Hindlimb muscle (tissue), 1 donor: ENCODE results near the gene COL9A2. TPM values are rescaled to one million over a fixed set of nuclear protein-coding genes. Genes with fewer than 3 reads are reported as not detected.
"Not testable (repeated sequence)": the region's sequence is repeated elsewhere in the genome, so short reads cannot be mapped to it uniquely, and the experiment has no call there.

Source experiments
- DNase-seq: peaks from one replicate; pipeline ENCODE4 v3.0.0-alpha.2; 2013
- polyA plus RNA-seq: library from polyadenylated mRNA; unstranded; fragments of 120-200 nt; gene quantifications from one replicate; pipeline ENCODE4 v1.2.1, GENCODE V29; 2013; ENCODE audit not compliant: insufficient read length

The COL9A2 gene
- polyA plus RNA-seq, result 1.2 TPM

DNA sequence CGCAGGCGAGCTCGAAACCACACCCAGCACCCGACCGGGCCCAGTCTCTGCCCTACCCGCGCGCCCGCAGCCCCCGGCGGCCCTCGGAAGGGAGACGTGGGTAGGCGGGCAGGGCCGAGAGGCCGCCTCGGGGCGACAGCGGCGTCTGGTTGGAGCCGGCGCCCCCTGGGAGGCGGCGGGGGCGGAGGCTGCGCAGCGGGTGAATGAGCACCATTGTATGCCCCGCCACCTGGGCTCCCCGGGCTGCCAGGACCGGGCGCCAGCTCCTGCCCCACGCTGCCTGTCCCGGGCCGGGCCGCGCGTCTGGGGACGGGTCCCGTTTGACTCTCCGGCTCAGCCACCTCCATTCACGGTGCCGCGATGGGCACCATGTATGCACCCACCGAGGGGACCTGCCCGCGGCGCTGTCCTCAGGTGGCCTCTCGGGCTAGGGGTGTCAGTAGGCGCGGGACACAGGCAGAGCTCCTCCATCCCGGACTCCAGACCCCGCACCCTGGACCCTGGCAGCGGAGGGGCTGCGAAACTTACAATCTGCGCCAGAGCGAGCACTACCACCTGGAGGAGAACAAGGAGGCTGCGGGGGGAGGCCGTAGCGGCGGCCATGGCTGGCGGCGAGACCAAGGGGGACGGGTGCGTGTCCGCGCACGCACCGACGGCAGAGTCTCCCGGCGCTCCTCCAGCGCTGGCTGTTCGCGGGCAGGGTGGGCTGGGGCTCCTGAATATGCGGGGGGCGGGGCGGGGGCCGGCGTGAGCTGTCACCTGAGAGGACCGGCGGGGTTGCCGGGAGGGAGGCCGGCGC, at the start of gene COL9A2:
Gene COL9A2, minus strand, starts transcription at position 692 of the 799 bp plus-strand sequence. Its CDS starts 89 bp downstream, at position 603.
- DNase-seq, result no peak

DNA sequence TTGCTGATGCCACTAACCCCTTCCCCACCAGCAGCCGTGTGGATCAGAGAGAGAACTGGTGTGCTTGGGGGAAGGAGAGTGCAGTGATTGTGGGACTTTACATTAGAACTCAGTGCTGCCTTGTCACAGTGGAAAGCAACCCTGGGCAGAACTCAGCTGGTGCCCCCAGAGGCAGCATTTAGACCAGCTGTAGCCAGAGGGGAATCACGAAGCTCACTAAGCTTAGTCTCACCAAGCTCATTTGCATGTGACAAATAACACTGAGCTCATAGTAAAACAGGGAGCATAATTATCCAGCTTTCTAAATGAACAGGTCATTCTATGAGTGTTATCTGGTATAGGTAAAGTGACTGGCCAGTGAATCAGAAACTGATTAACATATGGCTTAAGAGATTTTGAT, 46.6 kb upstream of the COL9A2 start:
- DNase-seq, result no peak

- no peak for DNase-seq
Measured at GRCh38 chr1:40362699-40363098, 45.6 kb upstream of the COL9A2 start.

- no peak for DNase-seq
Measured at GRCh38 chr1:40362199-40362598, 45.1 kb upstream of the COL9A2 start.

- no peak for DNase-seq
Measured at GRCh38 chr1:40361637-40362036, 44.6 kb upstream of the COL9A2 start.

- DNase-seq, result no peak
Measured at GRCh38 chr1:40361201-40361600, 44.1 kb upstream of the COL9A2 start.

DNA sequence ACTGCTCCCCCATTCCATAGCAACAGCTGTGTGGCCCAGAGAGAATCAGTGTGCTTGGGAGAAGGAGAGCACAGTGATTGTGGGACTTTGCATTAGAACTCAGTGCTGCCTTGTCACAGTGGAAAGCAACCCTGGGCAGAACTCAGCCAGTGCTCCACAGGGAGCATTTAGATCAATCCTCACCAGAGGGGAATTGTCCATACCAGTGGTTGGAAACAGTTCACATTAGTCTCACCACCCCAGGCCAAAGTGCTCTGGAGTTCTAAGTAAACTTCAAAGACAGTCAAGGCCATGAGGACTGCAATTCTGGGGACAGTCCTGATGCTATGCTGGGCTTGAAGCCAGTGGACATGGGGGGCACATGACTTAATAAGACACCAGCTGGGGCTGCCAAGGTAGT, 43.5 kb upstream of the COL9A2 start:
- no peak for DNase-seq

GRCh38 chr1:40357625-40358024, 40.5 kb upstream of the COL9A2 start:
- no peak for DNase-seq

DNA sequence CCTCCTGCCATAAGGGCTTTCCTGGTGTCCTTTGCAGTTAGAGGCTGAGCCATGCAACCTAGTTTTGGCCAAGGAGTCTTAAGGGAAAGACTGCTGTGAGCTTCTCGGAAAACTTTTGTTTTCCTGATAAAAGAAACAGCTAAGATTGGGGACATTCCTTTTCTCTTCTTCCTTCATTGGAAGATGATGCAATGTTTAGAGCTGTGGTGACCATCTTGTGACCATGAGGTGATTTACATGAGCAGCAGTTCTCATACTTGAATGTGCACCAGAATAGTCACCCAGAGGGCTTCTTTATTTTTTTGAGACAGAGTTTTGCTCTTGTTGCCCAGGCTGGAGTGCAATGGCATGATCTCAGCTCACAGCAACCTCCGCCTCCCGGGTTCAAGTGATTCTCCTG, 36.0 kb upstream of the COL9A2 start:
- DNase-seq, result no peak

- DNase-seq, result no peak
Measured at GRCh38 chr1:40352126-40352525, 35.0 kb upstream of the COL9A2 start.

DNA sequence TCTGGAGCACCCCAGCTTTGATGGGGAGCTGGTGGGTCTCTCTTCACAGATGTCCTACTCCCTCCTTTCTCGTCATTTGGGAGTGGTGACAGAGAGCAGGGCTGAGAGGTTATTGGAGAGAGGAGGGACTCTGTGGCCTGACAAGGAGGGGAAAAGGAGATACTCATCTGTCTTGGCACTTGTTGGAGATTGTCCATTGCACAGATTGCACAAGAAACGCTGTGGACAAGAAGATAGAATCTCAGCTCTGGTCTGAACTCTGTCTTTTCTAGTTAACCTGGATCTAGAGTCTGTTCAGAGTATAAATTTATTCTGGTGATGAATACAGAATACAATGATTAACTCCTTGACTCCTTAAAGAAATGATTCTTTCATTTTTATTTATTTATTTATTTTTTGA, 34.0 kb upstream of the COL9A2 start:
- no peak for DNase-seq

GRCh38 chr1:40350391-40350790, 33.3 kb upstream of the COL9A2 start:
- no peak for DNase-seq

DNA sequence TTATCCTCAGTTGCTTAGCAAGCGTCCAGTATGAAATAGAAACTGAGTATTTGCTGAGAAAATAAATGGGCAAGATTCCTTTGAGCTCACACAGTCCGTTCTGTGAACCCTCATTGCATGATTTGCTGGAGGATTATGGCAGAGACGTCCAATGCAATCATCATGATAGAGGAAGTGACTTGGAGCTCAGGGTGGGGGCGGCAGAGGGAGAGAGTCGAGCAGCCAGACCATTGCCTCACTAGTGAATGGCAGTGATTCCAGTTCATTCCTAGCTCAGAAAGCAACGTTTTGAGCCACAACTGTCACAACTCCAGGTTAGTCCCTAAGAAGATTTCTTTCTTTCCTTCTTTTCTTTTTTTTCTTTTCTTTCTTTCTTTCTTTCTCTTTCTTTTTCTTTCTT, 27.5 kb upstream of the COL9A2 start:
- DNase-seq, result peak; percentile 15

DNA sequence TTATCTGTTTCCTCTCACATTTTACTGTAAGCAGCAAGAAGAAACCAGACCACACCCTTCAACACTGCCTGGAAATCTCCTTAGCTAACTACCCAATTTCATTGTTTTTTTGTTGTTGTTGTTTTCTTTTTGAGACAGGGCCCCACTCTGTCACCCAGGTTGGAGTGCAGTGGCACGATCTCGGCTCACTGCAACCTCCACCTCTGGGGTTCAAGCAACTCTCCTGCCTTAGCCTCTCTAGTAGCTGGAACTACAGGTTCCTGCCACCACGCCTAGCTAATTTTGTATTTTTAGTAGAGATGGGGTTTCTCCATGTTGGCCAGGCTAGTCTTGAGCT, 25.3 kb upstream of the COL9A2 start:
- DNase-seq, result not testable (repeated sequence)

GRCh38 chr1:40341491-40342380, 24.6 kb upstream of the COL9A2 start:
- no peak for DNase-seq

GRCh38 chr1:40339420-40340323, 22.6 kb upstream of the COL9A2 start:
- DNase-seq, result no peak

GRCh38 chr1:40338745-40339419, 21.8 kb upstream of the COL9A2 start:
- peak; percentile 59 for DNase-seq

DNA sequence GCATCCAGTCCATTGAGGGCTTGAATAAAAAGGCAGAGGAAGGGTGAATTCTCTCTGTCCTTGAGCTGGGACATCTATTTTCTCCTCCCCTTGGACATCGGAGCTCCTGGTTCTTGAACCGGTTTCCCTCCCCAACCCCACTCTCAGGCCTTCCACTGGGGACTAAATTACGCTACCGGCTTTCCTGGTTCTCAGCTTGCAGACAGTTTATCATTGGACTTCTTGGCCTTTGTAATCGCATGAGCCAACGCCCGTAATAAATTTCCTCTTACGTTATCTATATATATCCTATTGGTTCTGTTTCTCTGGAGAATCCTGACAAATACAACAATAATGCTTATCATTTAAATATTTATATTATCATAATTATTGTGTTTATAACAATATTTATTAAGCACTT, 20.4 kb upstream of the COL9A2 start:
- no peak for DNase-seq

GRCh38 chr1:40332695-40333094, 15.6 kb upstream of the COL9A2 start:
- no peak for DNase-seq

GRCh38 chr1:40331403-40331802, 14.3 kb upstream of the COL9A2 start:
- DNase-seq, result not testable (repeated sequence)

DNA sequence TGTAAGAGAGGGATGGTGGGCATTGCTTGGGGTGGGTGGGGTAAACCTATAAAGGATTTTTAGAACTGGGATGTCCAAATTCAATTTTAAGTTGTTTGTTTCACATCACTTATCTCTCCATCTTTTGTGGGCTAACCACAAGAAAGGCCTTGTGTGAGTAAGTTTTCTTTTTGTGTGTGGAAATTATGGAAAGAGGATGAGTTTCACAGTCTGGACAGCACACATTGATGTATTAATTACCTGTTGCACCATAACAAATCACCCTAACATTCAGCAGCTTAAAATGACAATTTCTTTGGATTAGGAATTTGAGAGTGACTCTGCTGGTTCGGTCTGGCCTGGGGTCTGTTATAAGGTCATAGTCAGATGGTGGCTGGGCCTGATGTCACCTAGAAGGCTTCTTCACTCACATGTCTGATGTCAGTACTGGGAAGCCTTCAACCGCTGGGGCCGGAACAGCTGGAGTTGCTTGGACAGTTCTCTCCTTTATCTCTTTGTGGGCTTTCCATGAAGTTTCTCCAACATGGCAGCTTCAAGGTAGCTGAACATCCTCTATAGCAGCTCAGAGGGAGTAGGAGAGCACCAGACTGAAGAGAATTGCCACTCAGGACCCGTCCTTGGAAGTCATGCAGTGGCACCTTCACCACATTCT, 2.0 kb upstream of the COL9A2 start:
- DNase-seq, result no peak

GRCh38 chr1:40318476-40318875, 1.4 kb upstream of the COL9A2 start:
- DNase-seq, result no peak
